CD4-positive, alpha-beta T cell treated with Interferon gamma for 1 hour (primary cell): ENCODE results near the gene TRAPPC5.

Experiments used
- DNase-seq: peaks from one replicate; pipeline ENCODE4 v3.0.0-alpha.2; 2020

The TRAPPC5 gene

GRCh38 chr19:7677669-7678311 lies 2.8 kb upstream of the TRAPPC5 start:
- no peak for DNase-seq

GRCh38 chr19:7678971-7679751 lies 1.5 kb upstream of the TRAPPC5 start:
- peak; percentile 77 for DNase-seq

GRCh38 chr19:7679771-7680605 lies 645 bp upstream of the TRAPPC5 start:
- DNase-seq: no peak

- DNase-seq: peak; percentile 86
Measured at GRCh38 chr19:7681340-7682174, 924 bp downstream of the TRAPPC5 start.

GRCh38 chr19:7682175-7682855 lies 1.7 kb downstream of the TRAPPC5 start:
- DNase-seq: no peak

- DNase-seq: no peak
Measured at GRCh38 chr19:7685546-7686445, 5.2 kb downstream of the TRAPPC5 start.

GRCh38 chr19:7687177-7687576 lies 6.5 kb downstream of the TRAPPC5 start:
- no peak for DNase-seq

- no peak for DNase-seq
Measured at GRCh38 chr19:7689165-7689564, 8.5 kb downstream of the TRAPPC5 start.

- peak; percentile 36 for DNase-seq
Measured at GRCh38 chr19:7690779-7691258, 10.2 kb downstream of the TRAPPC5 start.

- peak; percentile 41 for DNase-seq
Measured at GRCh38 chr19:7691497-7691896, 10.9 kb downstream of the TRAPPC5 start.

GRCh38 chr19:7692417-7693088 lies 11.9 kb downstream of the TRAPPC5 start:
- DNase-seq: peak; percentile 54

GRCh38 chr19:7694499-7694898 lies 13.9 kb downstream of the TRAPPC5 start:
- DNase-seq: no peak

- DNase-seq: no peak
Measured at GRCh38 chr19:7697721-7698287, 17.2 kb downstream of the TRAPPC5 start.

- DNase-seq: no peak
Measured at GRCh38 chr19:7698583-7698982, 17.9 kb downstream of the TRAPPC5 start.

- DNase-seq: no peak
Measured at GRCh38 chr19:7699003-7699402, 18.4 kb downstream of the TRAPPC5 start.

GRCh38 chr19:7699417-7700401 lies 19.1 kb downstream of the TRAPPC5 start:
- DNase-seq: peak; percentile 23

- no peak for DNase-seq
Measured at GRCh38 chr19:7701049-7701653, 20.5 kb downstream of the TRAPPC5 start.
